Astrocyte (in vitro differentiated cells and primary cell): ENCODE measurements around the gene CDC42BPA. TPM values are rescaled to one million over a fixed set of nuclear protein-coding genes. Genes with fewer than 3 reads are reported as not detected.

Experiments used
- DNase-seq: peaks from one replicate; pipeline ENCODE4 v3.0.0-alpha.2; 2010; ENCODE audit warnings: low read depth
- FAIRE-seq: peaks from 2 replicates; lab custom pipeline; 2011; peaks lifted over from hg19 to GRCh38; lab: Jason Lieb, UNC
- H2AFZ ChIP-seq: 2 replicates; pipeline ENCODE4 v1.6.0; 2012; ENCODE audit warnings: low read depth, low read length, inconsistent platforms
- H3K27ac ChIP-seq: 2 replicates; pipeline ENCODE4 v1.5.1; 2011; ENCODE audit warnings: low read depth, low read length, inconsistent platforms
- H3K27me3 ChIP-seq: 2 replicates; pipeline ENCODE4 v1.6.0; 2011; ENCODE audit warnings: low read length, inconsistent platforms; ENCODE audit not compliant: insufficient read depth
- H3K36me3 ChIP-seq: 2 replicates; pipeline ENCODE4 v1.5.1; 2011; ENCODE audit warnings: low read length, inconsistent platforms; ENCODE audit not compliant: insufficient read depth
- H3K4me1 ChIP-seq: 2 replicates; pipeline ENCODE4 v1.5.1; 2011; ENCODE audit warnings: low read length, inconsistent platforms; ENCODE audit not compliant: insufficient read depth
- H3K4me2 ChIP-seq: 2 replicates; pipeline ENCODE4 v1.6.0; 2012; ENCODE audit warnings: low read length, inconsistent platforms
- H3K4me3 ChIP-seq: 2 replicates; pipeline ENCODE4 v1.5.1; 2011; ENCODE audit warnings: low read depth, mild to moderate bottlenecking, low read length, inconsistent platforms; ENCODE audit not compliant: insufficient read depth
- H3K79me2 ChIP-seq: 2 replicates; pipeline ENCODE4 v1.6.0; 2012; ENCODE audit warnings: mild to moderate bottlenecking, low read length, inconsistent platforms; ENCODE audit not compliant: insufficient read depth
- H3K9ac ChIP-seq: 2 replicates; pipeline ENCODE4 v1.6.0; 2012; ENCODE audit warnings: mild to moderate bottlenecking, low read length, inconsistent platforms
- H3K9me3 ChIP-seq: 2 replicates; pipeline ENCODE4 v1.5.1; 2012; ENCODE audit warnings: low read depth, mild to moderate bottlenecking, low read length, inconsistent platforms; ENCODE audit not compliant: insufficient read depth
- H4K20me1 ChIP-seq: 2 replicates; pipeline ENCODE4 v1.6.0; 2012; ENCODE audit warnings: low read length, inconsistent platforms; ENCODE audit not compliant: insufficient read depth
- H3K27ac Mint-ChIP-seq: one replicate; pipeline ENCODE4 v1.8.0; 2021; ENCODE audit warnings: mild to moderate bottlenecking, mixed read lengths; ENCODE audit not compliant: unreplicated experiment
- H3K27me3 Mint-ChIP-seq: one replicate; pipeline ENCODE4 v1.8.0; 2021; ENCODE audit warnings: low read depth, mixed read lengths; ENCODE audit not compliant: unreplicated experiment
- H3K36me3 Mint-ChIP-seq: one replicate; pipeline ENCODE4 v1.8.0; 2021; ENCODE audit warnings: low read depth, mixed read lengths; ENCODE audit not compliant: unreplicated experiment
- H3K4me1 Mint-ChIP-seq: one replicate; pipeline ENCODE4 v1.8.0; 2021; ENCODE audit warnings: low read depth, mixed read lengths; ENCODE audit not compliant: unreplicated experiment
- H3K4me3 Mint-ChIP-seq: one replicate; pipeline ENCODE4 v1.8.0; 2021; ENCODE audit warnings: mild to moderate bottlenecking, moderate library complexity, mixed read lengths; ENCODE audit not compliant: unreplicated experiment
- H3K9me3 Mint-ChIP-seq: one replicate; pipeline ENCODE4 v1.8.0; 2021; ENCODE audit warnings: mild to moderate bottlenecking, mixed read lengths; ENCODE audit not compliant: unreplicated experiment
- EZH2 ChIP-seq: IDR thresholded peaks from 2 replicates; pipeline ENCODE4 v1.6.1; 2012; ENCODE audit warnings: mild to moderate bottlenecking, low read length, inconsistent platforms; ENCODE audit not compliant: insufficient read depth
- total RNA-seq: library from RNA; stranded (reverse); gene quantifications from 2 replicates; pipeline ENCODE4 v1.2.1, GENCODE V29; 2021
- TF ChIP-seq, protein P1 (sequence below): IDR thresholded peaks from 2 replicates; pipeline ENCODE4 v1.5.1; 2011; ENCODE audit warnings: low read depth, mild to moderate bottlenecking, inconsistent platforms, low read length, moderate library complexity; ENCODE audit not compliant: insufficient read depth

CDC42BPA gene
- total RNA-seq, 1 donor from 2014 or later = 34.5 TPM

DNA sequence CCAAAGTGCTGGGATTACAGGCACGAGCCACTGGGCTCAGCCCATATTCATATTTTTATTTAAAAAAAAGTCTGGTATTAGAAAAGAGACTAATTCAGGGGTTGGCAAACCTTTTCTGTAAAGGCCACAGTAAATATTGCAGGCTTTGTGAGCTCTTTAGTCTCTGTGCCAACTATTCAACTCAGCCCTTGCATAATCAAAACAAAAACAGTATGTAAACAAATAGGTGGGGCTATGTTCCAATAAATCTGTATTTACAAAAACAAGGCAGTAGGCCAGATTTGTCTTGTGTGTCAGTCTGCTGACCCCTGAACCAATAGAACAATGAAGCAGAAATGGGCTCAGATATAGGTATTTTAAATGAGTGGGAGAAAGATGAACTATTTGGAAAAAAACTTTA lies 49.3 kb downstream of the CDC42BPA start:
- H3K4me1 ChIP-seq = no peaks in the 10 kb centered on the region
- no peaks in the 10 kb centered on the region for H3K27me3 ChIP-seq
- TF ChIP-seq EZH2 = no peak
- TF ChIP-seq, protein P1, sequence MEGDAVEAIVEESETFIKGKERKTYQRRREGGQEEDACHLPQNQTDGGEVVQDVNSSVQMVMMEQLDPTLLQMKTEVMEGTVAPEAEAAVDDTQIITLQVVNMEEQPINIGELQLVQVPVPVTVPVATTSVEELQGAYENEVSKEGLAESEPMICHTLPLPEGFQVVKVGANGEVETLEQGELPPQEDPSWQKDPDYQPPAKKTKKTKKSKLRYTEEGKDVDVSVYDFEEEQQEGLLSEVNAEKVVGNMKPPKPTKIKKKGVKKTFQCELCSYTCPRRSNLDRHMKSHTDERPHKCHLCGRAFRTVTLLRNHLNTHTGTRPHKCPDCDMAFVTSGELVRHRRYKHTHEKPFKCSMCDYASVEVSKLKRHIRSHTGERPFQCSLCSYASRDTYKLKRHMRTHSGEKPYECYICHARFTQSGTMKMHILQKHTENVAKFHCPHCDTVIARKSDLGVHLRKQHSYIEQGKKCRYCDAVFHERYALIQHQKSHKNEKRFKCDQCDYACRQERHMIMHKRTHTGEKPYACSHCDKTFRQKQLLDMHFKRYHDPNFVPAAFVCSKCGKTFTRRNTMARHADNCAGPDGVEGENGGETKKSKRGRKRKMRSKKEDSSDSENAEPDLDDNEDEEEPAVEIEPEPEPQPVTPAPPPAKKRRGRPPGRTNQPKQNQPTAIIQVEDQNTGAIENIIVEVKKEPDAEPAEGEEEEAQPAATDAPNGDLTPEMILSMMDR = no peak
- no peak overlapping the region for H3K9ac ChIP-seq
- Mint-ChIP-seq H3K4me1 (no peaks in the 10 kb centered on the region), H3K27me3 (no peaks in the 10 kb centered on the region), H3K36me3 (no peaks in the 10 kb centered on the region), H3K9me3 (no peaks in the 10 kb centered on the region), H3K27ac (no peak overlapping the region), H3K4me3 (no peak overlapping the region)
- peaks cover 85% of the 10 kb centered on the region for H3K79me2 ChIP-seq
- no peak for FAIRE-seq
- peaks cover 65% of the 10 kb centered on the region for H4K20me1 ChIP-seq
- H3K4me3 ChIP-seq = no peak overlapping the region
- H3K9me3 ChIP-seq = no peaks in the 10 kb centered on the region
- H3K27ac ChIP-seq = no peak overlapping the region
- DNase-seq = no peak
- H3K4me2 ChIP-seq = no peak overlapping the region
- no peak overlapping the region for H2AFZ ChIP-seq
- peaks cover 3% of the 10 kb centered on the region for H3K36me3 ChIP-seq

DNA sequence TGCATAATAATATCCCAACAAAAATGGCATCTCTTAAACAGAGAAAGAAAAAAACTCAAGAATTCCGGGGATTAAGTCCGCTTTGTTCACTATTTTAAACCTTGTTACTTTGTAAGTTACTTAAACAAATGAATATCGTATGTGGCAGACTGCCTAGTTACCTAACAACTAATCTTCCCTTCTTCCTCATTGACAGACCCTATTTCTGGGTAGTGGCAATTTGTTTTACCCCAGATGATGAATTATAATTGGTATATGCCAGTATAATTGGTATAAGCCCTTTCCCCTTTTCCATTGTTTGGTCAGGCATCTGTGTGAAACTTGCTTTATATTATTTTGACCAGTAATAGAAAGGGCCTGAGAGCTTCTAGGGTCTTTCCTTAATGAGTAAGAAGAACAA lies 52.4 kb downstream of the CDC42BPA start:
- Histone ChIP-seq H3K4me1 (no peaks in the 10 kb centered on the region), H3K9ac (no peak overlapping the region), H3K4me3 (no peak overlapping the region), H3K9me3 (no peaks in the 10 kb centered on the region), H3K4me2 (no peak overlapping the region), H4K20me1 (peaks cover 73% of the 10 kb centered on the region), H3K27me3 (no peaks in the 10 kb centered on the region), H2AFZ (no peak overlapping the region), H3K27ac (no peak overlapping the region), H3K79me2 (peaks cover 82% of the 10 kb centered on the region), H3K36me3 (peaks cover 3% of the 10 kb centered on the region)
- TF ChIP-seq, protein P1 = no peak
- no peak for TF ChIP-seq EZH2
- H3K27me3 Mint-ChIP-seq = no peaks in the 10 kb centered on the region
- H3K9me3 Mint-ChIP-seq = no peaks in the 10 kb centered on the region
- H3K27ac Mint-ChIP-seq = no peak overlapping the region
- no peak for FAIRE-seq
- no peak overlapping the region for H3K4me3 Mint-ChIP-seq
- no peaks in the 10 kb centered on the region for H3K36me3 Mint-ChIP-seq
- H3K4me1 Mint-ChIP-seq = no peaks in the 10 kb centered on the region
- DNase-seq = no peak

DNA sequence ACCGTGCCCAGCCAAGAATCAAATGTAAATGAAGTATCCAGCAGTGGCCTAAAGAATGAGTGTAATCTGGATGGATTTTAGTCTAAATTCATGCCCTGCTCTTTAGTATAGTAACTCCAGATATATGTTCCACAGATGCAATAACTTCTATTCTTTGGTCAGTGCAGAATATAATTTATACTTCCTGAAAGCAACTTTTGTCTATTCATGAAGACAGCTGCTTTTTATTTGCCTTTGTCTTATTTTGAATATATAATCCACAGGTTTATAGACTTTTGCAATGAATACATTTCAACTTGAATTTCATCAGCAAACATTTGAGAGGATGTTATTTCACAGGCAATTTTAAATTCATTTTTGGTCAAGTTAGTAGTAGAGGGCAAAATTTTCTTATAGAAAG lies 54.4 kb downstream of the CDC42BPA start:
- TF ChIP-seq EZH2 = no peak
- TF ChIP-seq, protein P1 = no peak
- peaks cover 79% of the 10 kb centered on the region for H3K79me2 ChIP-seq
- peaks cover 3% of the 10 kb centered on the region for H3K36me3 ChIP-seq
- H3K9me3 ChIP-seq = no peaks in the 10 kb centered on the region
- no peaks in the 10 kb centered on the region for H3K36me3 Mint-ChIP-seq
- no peaks in the 10 kb centered on the region for H3K4me1 ChIP-seq
- H3K4me3 Mint-ChIP-seq = no peak overlapping the region
- H3K4me1 Mint-ChIP-seq = no peaks in the 10 kb centered on the region
- DNase-seq (no peak), FAIRE-seq (no peak)
- H3K4me3 ChIP-seq = no peak overlapping the region
- no peaks in the 10 kb centered on the region for H3K9me3 Mint-ChIP-seq
- H4K20me1 ChIP-seq = peaks cover 71% of the 10 kb centered on the region
- H3K27ac ChIP-seq = no peak overlapping the region
- H3K27me3 Mint-ChIP-seq = no peaks in the 10 kb centered on the region
- no peaks in the 10 kb centered on the region for H3K27me3 ChIP-seq
- H3K4me2 ChIP-seq = no peak overlapping the region
- H3K9ac ChIP-seq = no peak overlapping the region
- H3K27ac Mint-ChIP-seq = no peak overlapping the region
- no peak overlapping the region for H2AFZ ChIP-seq
